GM12878 (cell line): ENCODE measurements around the gene CHST14. TPM values are rescaled to one million over a fixed set of nuclear protein-coding genes. Genes with fewer than 3 reads are reported as not detected.

Experiments
- ATAC-seq: fragments of 200-7000 bp; cut with Tn5 transposase; 3 replicates; pipeline ENCODE4 v1.9.1; 2020; ENCODE audit warnings: mild to moderate bottlenecking, moderate library complexity
- BruUV-seq: library from RNA; stranded (reverse); fragments of 400-500 nt; replicated peaks from 2 replicates; lab custom pipeline; 2021; lab: Mats Ljungman, UMichigan
- CTCF ChIA-PET: fragments of 300-600 bp; sonication (Branson Sonifier 250); formaldehyde crosslinking; extraction: SDS; loops from one replicate; lab custom pipeline; 2021; ENCODE audit warnings: inconsistent platforms; lab: Yijun Ruan, JAX
- POLR2A ChIA-PET: fragments of 350-600 bp; formaldehyde crosslinking; extraction: SDS; loops from one replicate; lab custom pipeline; 2021; ENCODE audit warnings: inconsistent platforms; lab: Charles Lee
- RAD21 ChIA-PET: fragments of 300-600 bp; sonication (Branson Sonifier 250); formaldehyde crosslinking; loops from one replicate; lab custom pipeline; 2023; ENCODE audit warnings: antibody characterized with exemption; ENCODE audit not compliant: unreplicated experiment; lab: Charles Lee
- SMC1A ChIA-PET: fragments of 300-600 bp; sonication (Branson Sonifier 250); formaldehyde crosslinking; loops from one replicate; lab custom pipeline; 2023; ENCODE audit not compliant: unreplicated experiment, uncharacterized antibody; lab: Charles Lee
- DNase-seq: peaks from one replicate; pipeline ENCODE4 v3.0.0-alpha.2; 2011; ENCODE audit warnings: low read depth, low spot score
- FAIRE-seq: peaks from 3 replicates; lab custom pipeline; 2011; peaks lifted over from hg19 to GRCh38; lab: Jason Lieb, UNC
- H2AFZ ChIP-seq: 2 replicates; pipeline ENCODE4 v1.6.0; 2011; ENCODE audit warnings: low read depth, low read length, control low read depth; ENCODE audit not compliant: control insufficient read depth
- H3K27ac ChIP-seq: 2 replicates; pipeline ENCODE4 v1.5.1; 2011; ENCODE audit warnings: control low read depth; ENCODE audit not compliant: control insufficient read depth, insufficient read depth
- H3K27me3 ChIP-seq, 2 experiments: replicated peaks in 1 of 2; 2 replicates each; pipeline versions ENCODE4 v1.6.0 to v1.6.1; 2011; ENCODE audit warnings: low read length in 1 of 2; ENCODE audit not compliant: control insufficient read depth in 2 of 2, insufficient read depth in 2 of 2
- H3K36me3 ChIP-seq, 2 experiments: 2 replicates each; pipeline ENCODE4 v1.5.1; 2011; ENCODE audit warnings: low read length in 1 of 2; ENCODE audit not compliant: control insufficient read depth in 2 of 2, insufficient read depth in 2 of 2
- H3K4me1 ChIP-seq: 2 replicates; pipeline ENCODE4 v1.6.1; 2011; ENCODE audit warnings: mild to moderate bottlenecking, low read length, moderate library complexity, mixed read lengths; ENCODE audit not compliant: control insufficient read depth, insufficient read depth
- H3K4me2 ChIP-seq: 2 replicates; pipeline ENCODE4 v1.6.0; 2011; ENCODE audit warnings: control low read depth; ENCODE audit not compliant: control insufficient read depth, insufficient read depth
- H3K4me3 ChIP-seq: fragments of 200-600 bp; sonication (generic); 2 replicates; pipeline ENCODE4 v1.5.1; 2016
- H3K79me2 ChIP-seq: 2 replicates; pipeline ENCODE4 v1.6.0; 2011; ENCODE audit warnings: low read length; ENCODE audit not compliant: control insufficient read depth, insufficient read depth
- H3K9ac ChIP-seq: 2 replicates; pipeline ENCODE4 v1.8.0; 2011; ENCODE audit warnings: low read length, control low read depth, mixed read lengths; ENCODE audit not compliant: control insufficient read depth, insufficient read depth
- H3K9me3 ChIP-seq: replicated peaks from 3 replicates; pipeline ENCODE4 v1.5.1; 2011; ENCODE audit warnings: mild to moderate bottlenecking, low read length; ENCODE audit not compliant: control insufficient read depth, insufficient read depth
- H4K20me1 ChIP-seq: 2 replicates; pipeline ENCODE4 v1.6.0; 2011; ENCODE audit not compliant: control insufficient read depth, insufficient read depth
- BMI1 ChIP-seq: fragments of 450-650 bp; IDR thresholded peaks from 2 replicates; pipeline ENCODE4 v1.6.1; 2016; ENCODE audit warnings: mild to moderate bottlenecking, moderate library complexity, borderline replicate concordance
- CHD2 ChIP-seq: IDR thresholded peaks from 2 replicates; pipeline ENCODE4 v1.6.1; 2011; ENCODE audit warnings: low read depth, low read length, improper control_type of control experiment, borderline replicate concordance
- ETV6 ChIP-seq, 2 experiments: fragments of 450-650 bp in 1 of 2; IDR thresholded peaks in 1 of 2; conservative IDR thresholded peaks in 1 of 2; 2 replicates each; pipeline ENCODE4 v1.6.1; 2014; ENCODE audit warnings: antibody characterized with exemption in 1 of 2, borderline replicate concordance in 1 of 2, low read depth in 1 of 2, mild to moderate bottlenecking in 1 of 2, moderate library complexity in 1 of 2
- HCFC1 ChIP-seq: fragments of 150-350 bp; IDR thresholded peaks from 2 replicates; pipeline ENCODE4 v1.6.1; 2014; ENCODE audit warnings: low read length
- HDAC2 ChIP-seq: fragments of 200-600 bp; sonication (generic); IDR thresholded peaks from 2 replicates; pipeline ENCODE4 v1.6.1; 2017
- JUND ChIP-seq: IDR thresholded peaks from 2 replicates; pipeline ENCODE4 v1.6.1; 2012; ENCODE audit warnings: low read depth, mild to moderate bottlenecking, low read length, improper control_type of control experiment, moderate library complexity
- KDM1A ChIP-seq: fragments of 200-600 bp; sonication (generic); IDR thresholded peaks from 2 replicates; pipeline ENCODE4 v1.6.1; 2016; ENCODE audit warnings: borderline replicate concordance
- MXI1 ChIP-seq: fragments of 150-350 bp; IDR thresholded peaks from 2 replicates; pipeline ENCODE4 v1.6.1; 2011; ENCODE audit warnings: low read depth, mild to moderate bottlenecking, inconsistent platforms, low read length, improper control_type of control experiment
- NFIC ChIP-seq: IDR thresholded peaks from 2 replicates; pipeline ENCODE4 v1.6.1; 2012; ENCODE audit warnings: low read depth, mild to moderate bottlenecking, inconsistent platforms, low read length, moderate library complexity
- NFYB ChIP-seq: IDR thresholded peaks from 2 replicates; pipeline ENCODE4 v1.6.1; 2011; ENCODE audit warnings: low read depth, mild to moderate bottlenecking, low read length, improper control_type of control experiment, moderate library complexity; ENCODE audit not compliant: insufficient read depth
- NR2C1 ChIP-seq: fragments of 450-650 bp; IDR thresholded peaks from 2 replicates; pipeline ENCODE4 v1.6.1; 2017; ENCODE audit warnings: antibody characterized with exemption, mild to moderate bottlenecking, moderate library complexity
- PAX8 ChIP-seq: fragments of 450-650 bp; IDR thresholded peaks from 2 replicates; pipeline ENCODE4 v1.6.1; 2017; ENCODE audit warnings: mild to moderate bottlenecking, moderate library complexity
- SREBF1 ChIP-seq: IDR thresholded peaks from 2 replicates; pipeline ENCODE4 v1.6.1; 2012; ENCODE audit warnings: mild to moderate bottlenecking, low read length
- STAT3 ChIP-seq: IDR thresholded peaks from 2 replicates; pipeline ENCODE4 v1.6.1; 2011; ENCODE audit warnings: low read depth, low read length, improper control_type of control experiment
- SUPT20H ChIP-seq: IDR thresholded peaks from 2 replicates; pipeline ENCODE4 v1.6.1; 2011; ENCODE audit warnings: low read depth, mild to moderate bottlenecking, low read length, moderate library complexity, borderline replicate concordance; ENCODE audit not compliant: control insufficient read depth
- ZNF274 ChIP-seq: IDR thresholded peaks from one replicate; pipeline ENCODE4 v1.8.0; 2011; ENCODE audit not compliant: insufficient read length, insufficient read depth
- ZNF622 ChIP-seq: fragments of 450-650 bp; IDR thresholded peaks from 2 replicates; pipeline ENCODE4 v1.6.1; 2017; ENCODE audit warnings: mild to moderate bottlenecking, inconsistent platforms
- in situ Hi-C: fragments of 300-500 bp; cut with MboI; formaldehyde crosslinking; loops from 9 replicates; pipeline ENCODE4 v1.14.3; 2018; ENCODE audit warnings: mixed read lengths
- intact Hi-C: fragments of 100-400 bp; cut with micrococcal nuclease; formaldehyde crosslinking; loops from one replicate; pipeline ENCODE4 v1.14.2; 2022; ENCODE audit not compliant: unreplicated experiment
- polyA plus RNA-seq, 11 experiments: library from polyadenylated mRNA; depleted of rRNA in 4 of 11; unstranded in 6 of 11; stranded (reverse) in 5 of 11; fragments of >200 nt; fragmentation: Nextera tagmentation in 4 of 11; fragmentation: Illumina TruSeq in 1 of 11; extraction: Ambion mirVana in 4 of 11; extraction: Trizol in 1 of 11; gene quantifications; 1 replicate in 1 of 11; 2 replicates in 10 of 11; pipeline versions ENCODE4 v1.2.1 to v1.2.3, GENCODE V29; 2011 to 2016; ENCODE audit warnings: inconsistent platforms in 2 of 11, missing spikeins in 2 of 11, low read depth in 1 of 11
- total RNA-seq, 4 experiments: library from RNA; depleted of rRNA in 3 of 4; stranded (reverse); fragments of >200 nt in 3 of 4; fragmentation: Illumina TruSeq in 1 of 4; extraction: Trizol in 1 of 4; gene quantifications; 2 replicates each; pipeline versions ENCODE4 v1.2.1 to v1.2.3, GENCODE V29; 2013 to 2021
- TF ChIP-seq, protein P1 (sequence below): IDR thresholded peaks from 2 replicates; pipeline ENCODE4 v1.6.1; 2011; ENCODE audit warnings: low read depth, mild to moderate bottlenecking, low read length, moderate library complexity, borderline replicate concordance; ENCODE audit errors: extremely low read depth
- TF ChIP-seq, protein P2 (sequence below): fragments of 450-650 bp; IDR thresholded peaks from 2 replicates; pipeline ENCODE4 v1.6.1; 2017; ENCODE audit warnings: antibody characterized with exemption, mild to moderate bottlenecking, moderate library complexity

Gene CHST14
- total and polyA plus RNA-seq, 10 of the 15 experiments (the other 5 are each of a cell fraction or from before 2014, with no cell fraction given): 1.3 to 12.8 (median 6.2) TPM

GRCh38 chr15:40479024-40479423 lies 8.2 kb downstream of the CHST14 start:
- no peaks in the 10 kb centered on the region for H3K9me3 ChIP-seq
- no peak overlapping the region for H3K4me3 ChIP-seq
- no peaks in the 10 kb centered on the region for H3K27me3 ChIP-seq
- CTCF ChIA-PET: interaction anchor here (0.6 kb wide), 1 partner anchor 46 kb away, joined by 3 read pairs; no protein-coding TSS in a partner anchor
- no peak overlapping the region for H3K4me2 ChIP-seq
- no peaks in the 10 kb centered on the region for H4K20me1 ChIP-seq
- H3K9ac ChIP-seq: no peak overlapping the region
- ATAC-seq (no peak), FAIRE-seq (no peak), DNase-seq (no peak)
- H2AFZ ChIP-seq: no peak overlapping the region
- in situ Hi-C loops: no loop called here
- BruUV-seq: no TSS peak
- H3K36me3 ChIP-seq: no peaks in the 10 kb centered on the region
- RAD21 ChIA-PET: no interaction called here
- SMC1A ChIA-PET: no interaction called here
- intact Hi-C loops: no loop called here
- H3K27ac ChIP-seq: no peak overlapping the region
- no peak for TF ChIP-seq HDAC2
- no peak for TF ChIP-seq HCFC1
- no peak for TF ChIP-seq NFYB
- TF ChIP-seq, protein P1, sequence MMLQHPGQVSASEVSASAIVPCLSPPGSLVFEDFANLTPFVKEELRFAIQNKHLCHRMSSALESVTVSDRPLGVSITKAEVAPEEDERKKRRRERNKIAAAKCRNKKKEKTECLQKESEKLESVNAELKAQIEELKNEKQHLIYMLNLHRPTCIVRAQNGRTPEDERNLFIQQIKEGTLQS: no peak
- no peak for TF ChIP-seq ETV6 (conservative IDR thresholded peaks at IDR 0.05 in 1 of 2, IDR thresholded peaks at IDR 0.05 in 1 of 2; ENCODE audit: borderline replicate concordance in 1 of 2, low read depth in 1 of 2)
- no peak for TF ChIP-seq MXI1
- TF ChIP-seq SREBF1: no peak
- no peak for TF ChIP-seq BMI1
- TF ChIP-seq NR2C1: no peak
- no peak for TF ChIP-seq CHD2
- no peak for TF ChIP-seq STAT3
- TF ChIP-seq ZNF622: no peak
- TF ChIP-seq PAX8: no peak
- no peak for TF ChIP-seq SUPT20H
- TF ChIP-seq KDM1A: no peak
- TF ChIP-seq, protein P2, sequence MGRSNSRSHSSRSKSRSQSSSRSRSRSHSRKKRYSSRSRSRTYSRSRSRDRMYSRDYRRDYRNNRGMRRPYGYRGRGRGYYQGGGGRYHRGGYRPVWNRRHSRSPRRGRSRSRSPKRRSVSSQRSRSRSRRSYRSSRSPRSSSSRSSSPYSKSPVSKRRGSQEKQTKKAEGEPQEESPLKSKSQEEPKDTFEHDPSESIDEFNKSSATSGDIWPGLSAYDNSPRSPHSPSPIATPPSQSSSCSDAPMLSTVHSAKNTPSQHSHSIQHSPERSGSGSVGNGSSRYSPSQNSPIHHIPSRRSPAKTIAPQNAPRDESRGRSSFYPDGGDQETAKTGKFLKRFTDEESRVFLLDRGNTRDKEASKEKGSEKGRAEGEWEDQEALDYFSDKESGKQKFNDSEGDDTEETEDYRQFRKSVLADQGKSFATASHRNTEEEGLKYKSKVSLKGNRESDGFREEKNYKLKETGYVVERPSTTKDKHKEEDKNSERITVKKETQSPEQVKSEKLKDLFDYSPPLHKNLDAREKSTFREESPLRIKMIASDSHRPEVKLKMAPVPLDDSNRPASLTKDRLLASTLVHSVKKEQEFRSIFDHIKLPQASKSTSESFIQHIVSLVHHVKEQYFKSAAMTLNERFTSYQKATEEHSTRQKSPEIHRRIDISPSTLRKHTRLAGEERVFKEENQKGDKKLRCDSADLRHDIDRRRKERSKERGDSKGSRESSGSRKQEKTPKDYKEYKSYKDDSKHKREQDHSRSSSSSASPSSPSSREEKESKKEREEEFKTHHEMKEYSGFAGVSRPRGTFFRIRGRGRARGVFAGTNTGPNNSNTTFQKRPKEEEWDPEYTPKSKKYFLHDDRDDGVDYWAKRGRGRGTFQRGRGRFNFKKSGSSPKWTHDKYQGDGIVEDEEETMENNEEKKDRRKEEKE: no peak
- TF ChIP-seq JUND: no peak
- no peak for TF ChIP-seq NFIC
- TF ChIP-seq ZNF274: no peak
- no peaks in the 10 kb centered on the region for H3K79me2 ChIP-seq
- POLR2A ChIA-PET: no interaction called here
- H3K4me1 ChIP-seq: no peaks in the 10 kb centered on the region
